HEK293T (cell line): ENCODE results near the gene LOXL4.

Experiments used
- ARNT ChIP-seq: fragments of 450-650 bp; IDR thresholded peaks from 2 replicates; pipeline ENCODE4 v1.6.1; 2017; ENCODE audit warnings: mild to moderate bottlenecking
- BHLHE40 ChIP-seq: fragments of 450-650 bp; IDR thresholded peaks from 2 replicates; pipeline ENCODE4 v1.6.1; 2016; ENCODE audit warnings: mild to moderate bottlenecking, moderate library complexity, borderline replicate concordance
- CTBP1 ChIP-seq: fragments of 450-650 bp; IDR thresholded peaks from 2 replicates; pipeline ENCODE4 v1.6.1; 2016; ENCODE audit warnings: borderline replicate concordance
- FOXA1 ChIP-seq: fragments of 450-650 bp; IDR thresholded peaks from 2 replicates; pipeline ENCODE4 v1.6.1; 2016; ENCODE audit warnings: mild to moderate bottlenecking
- FOXK2 ChIP-seq: fragments of 450-650 bp; IDR thresholded peaks from 2 replicates; pipeline ENCODE4 v1.6.1; 2016; ENCODE audit warnings: mild to moderate bottlenecking
- FOXM1 ChIP-seq: fragments of 450-650 bp; IDR thresholded peaks from 2 replicates; pipeline ENCODE4 v1.6.1; 2017; ENCODE audit warnings: mild to moderate bottlenecking, borderline replicate concordance
- HDGF ChIP-seq: fragments of 450-650 bp; IDR thresholded peaks from 2 replicates; pipeline ENCODE4 v1.6.1; 2017; ENCODE audit warnings: antibody characterized with exemption, borderline replicate concordance
- LEF1 ChIP-seq: fragments of 450-650 bp; IDR thresholded peaks from 2 replicates; pipeline ENCODE4 v1.6.1; 2017; ENCODE audit warnings: mild to moderate bottlenecking, borderline replicate concordance
- PKNOX1 ChIP-seq: fragments of 450-650 bp; IDR thresholded peaks from 2 replicates; pipeline ENCODE4 v1.6.1; 2016
- SP1 ChIP-seq: fragments of 450-650 bp; IDR thresholded peaks from 2 replicates; pipeline ENCODE4 v1.6.1; 2017
- SUZ12 ChIP-seq: fragments of 450-650 bp; IDR thresholded peaks from 2 replicates; pipeline ENCODE4 v1.6.1; 2016; ENCODE audit warnings: mild to moderate bottlenecking
- TARDBP ChIP-seq: fragments of 450-650 bp; IDR thresholded peaks from 2 replicates; pipeline ENCODE4 v1.6.1; 2016
- ZNF384 ChIP-seq: fragments of 450-650 bp; IDR thresholded peaks from 2 replicates; pipeline ENCODE4 v1.6.1; 2016

- no peak for TF ChIP-seq BHLHE40
- no peak for TF ChIP-seq LEF1
- no peak for TF ChIP-seq FOXA1
- no peak for TF ChIP-seq FOXM1
- no peak for TF ChIP-seq TARDBP
- no peak for TF ChIP-seq PKNOX1
- no peak for TF ChIP-seq FOXK2
- no peak for TF ChIP-seq CTBP1
- TF ChIP-seq ARNT = no peak
- TF ChIP-seq SP1 = no peak
- TF ChIP-seq SUZ12 = no peak
- no peak for TF ChIP-seq HDGF
- no peak for TF ChIP-seq ZNF384
These were observed 4.3 kb upstream of the LOXL4 start for GRCh38 chr10:98272245-98272644.
